Gastroesophageal sphincter (tissue), 4 donors: ENCODE results near the gene ACTL8. TPM values are rescaled to one million over a fixed set of nuclear protein-coding genes. Genes with fewer than 3 reads are reported as not detected.

Experiments
- ATAC-seq: fragments of 150-250 bp; one replicate; pipeline ENCODE4 v1.9.1; 2016; ENCODE audit warnings: mild to moderate bottlenecking, moderate library complexity
- H3K27ac ChIP-seq, 4 donors: fragments of 200-600 bp; sonication (generic) in 3 of 4; 1 replicate in 3 of 4; 2 replicates in 1 of 4; pipeline ENCODE4 v1.5.1; 2016 to 2019
- H3K27me3 ChIP-seq: fragments of 200-600 bp; sonication (generic); one replicate; pipeline ENCODE4 v1.5.1; 2019
- H3K36me3 ChIP-seq, 2 donors: fragments of 200-600 bp; sonication (generic); one replicate each; pipeline ENCODE4 v1.5.1; 2019; ENCODE audit warnings: control low read depth in 1 of 2
- H3K4me1 ChIP-seq, 3 donors: fragments of 200-600 bp; sonication (generic); 1 replicate in 2 of 3; 2 replicates in 1 of 3; pipeline ENCODE4 v1.5.1; 2016 to 2019; ENCODE audit warnings: control low read depth in 2 of 3
- H3K4me3 ChIP-seq, 2 donors: fragments of 200-600 bp; sonication (generic); one replicate each; pipeline ENCODE4 v1.5.1; 2019; ENCODE audit warnings: mild to moderate bottlenecking in 1 of 2, moderate library complexity in 1 of 2
- H3K9me3 ChIP-seq, 3 donors: fragments of 200-600 bp; sonication (generic); one replicate each; pipeline ENCODE4 v1.5.1; 2017 to 2019; ENCODE audit warnings: control low read depth in 2 of 3
- EP300 ChIP-seq: sonication (generic); formaldehyde crosslinking; IDR thresholded peaks from one replicate; pipeline ENCODE4 v1.6.1; 2017; ENCODE audit warnings: antibody characterized with exemption, mild to moderate bottlenecking
- POLR2A ChIP-seq, 2 donors: fragments of 450-650 bp; IDR thresholded peaks; one replicate each; pipeline ENCODE4 v1.6.1; 2017; ENCODE audit warnings: antibody characterized with exemption in 2 of 2, mild to moderate bottlenecking in 2 of 2, moderate library complexity in 1 of 2
- POLR2AphosphoS5 ChIP-seq: sonication (generic); formaldehyde crosslinking; IDR thresholded peaks from one replicate; pipeline ENCODE4 v1.6.1; 2017; ENCODE audit warnings: antibody characterized with exemption
- WGBS, 2 donors: methylation state at CpG; one replicate each; pipeline ENCODE4 v1.1.5; 2018; ENCODE audit warnings: low coverage in 1 of 2; 5-methylcytosine and 5-hydroxymethylcytosine counted together
- total RNA-seq, 4 donors: library from RNA; depleted of rRNA; stranded (reverse); fragments of >200 nt; gene quantifications; one replicate each; pipeline ENCODE4 v1.1.0, GENCODE V29; 2016
- TF ChIP-seq, protein P1 (sequence below), 4 experiments: fragments of 200-600 bp in 2 of 4; fragments of 450-650 bp in 2 of 4; sonication (generic) in 1 of 4; IDR thresholded peaks; one replicate each; pipeline ENCODE4 v1.5.1; 2017 to 2019; ENCODE audit warnings: antibody characterized with exemption in 4 of 4, mild to moderate bottlenecking in 2 of 4, moderate library complexity in 2 of 4

The ACTL8 gene
- total RNA-seq, 4 donors from 2014 or later, result not detected

DNA sequence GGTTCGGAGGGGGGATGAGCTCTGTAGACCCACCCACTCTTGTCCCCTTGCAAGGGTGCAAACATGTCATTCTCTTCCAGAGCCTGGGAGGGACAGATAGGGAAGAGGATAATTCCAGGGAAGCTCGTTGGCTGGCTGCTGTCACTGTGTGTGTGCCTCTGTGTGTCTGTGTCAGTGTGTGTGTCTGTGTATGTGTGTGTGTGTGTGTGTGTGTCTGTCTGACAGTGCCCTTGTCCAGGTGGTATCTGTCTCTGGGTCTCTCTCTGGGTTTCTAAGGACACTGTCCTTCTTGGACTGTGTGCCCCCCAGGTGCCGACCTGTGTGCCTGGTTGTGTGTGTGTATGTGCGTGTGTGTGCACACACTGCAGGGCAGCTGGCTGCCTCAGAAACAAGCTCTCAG is 90.5 kb downstream of the ACTL8 start:
- H3K4me1 ChIP-seq, result no peaks in the 10 kb centered on the region
- ATAC-seq, result no peak
- no CpG with 5 or more reads among the region's 4 CpGs for WGBS, 2 donors
- peaks cover 0 to 10% (median 0%) of the 10 kb centered on the region in 3 donors for H3K9me3 ChIP-seq
- H3K4me3 ChIP-seq, result no peak overlapping the region
- TF ChIP-seq, protein P1, sequence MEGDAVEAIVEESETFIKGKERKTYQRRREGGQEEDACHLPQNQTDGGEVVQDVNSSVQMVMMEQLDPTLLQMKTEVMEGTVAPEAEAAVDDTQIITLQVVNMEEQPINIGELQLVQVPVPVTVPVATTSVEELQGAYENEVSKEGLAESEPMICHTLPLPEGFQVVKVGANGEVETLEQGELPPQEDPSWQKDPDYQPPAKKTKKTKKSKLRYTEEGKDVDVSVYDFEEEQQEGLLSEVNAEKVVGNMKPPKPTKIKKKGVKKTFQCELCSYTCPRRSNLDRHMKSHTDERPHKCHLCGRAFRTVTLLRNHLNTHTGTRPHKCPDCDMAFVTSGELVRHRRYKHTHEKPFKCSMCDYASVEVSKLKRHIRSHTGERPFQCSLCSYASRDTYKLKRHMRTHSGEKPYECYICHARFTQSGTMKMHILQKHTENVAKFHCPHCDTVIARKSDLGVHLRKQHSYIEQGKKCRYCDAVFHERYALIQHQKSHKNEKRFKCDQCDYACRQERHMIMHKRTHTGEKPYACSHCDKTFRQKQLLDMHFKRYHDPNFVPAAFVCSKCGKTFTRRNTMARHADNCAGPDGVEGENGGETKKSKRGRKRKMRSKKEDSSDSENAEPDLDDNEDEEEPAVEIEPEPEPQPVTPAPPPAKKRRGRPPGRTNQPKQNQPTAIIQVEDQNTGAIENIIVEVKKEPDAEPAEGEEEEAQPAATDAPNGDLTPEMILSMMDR (IDR thresholded peaks at IDR 0.05), result no peak
- TF ChIP-seq POLR2AphosphoS5, result no peak
- TF ChIP-seq EP300, result no peak
- TF ChIP-seq POLR2A (IDR thresholded peaks at IDR 0.05), result no peak
- no peaks in the 10 kb centered on the region for H3K36me3 ChIP-seq
- no peak overlapping the region for H3K27ac ChIP-seq
- H3K27me3 ChIP-seq, result peaks cover 78% of the 10 kb centered on the region

- ATAC-seq, result no peak
- no peak overlapping the region for H3K27ac ChIP-seq
- H3K4me1 ChIP-seq, result no peaks in the 10 kb centered on the region
- H3K4me3 ChIP-seq, result no peak overlapping the region
- H3K36me3 ChIP-seq, result no peaks in the 10 kb centered on the region
- TF ChIP-seq, protein P1 (IDR thresholded peaks at IDR 0.05), result no peak
- no peak for TF ChIP-seq POLR2A (IDR thresholded peaks at IDR 0.05)
- TF ChIP-seq POLR2AphosphoS5, result no peak
- TF ChIP-seq EP300, result no peak
- H3K27me3 ChIP-seq, result peaks cover 72% of the 10 kb centered on the region
- peaks cover 0 to 10% (median 0%) of the 10 kb centered on the region in 3 donors for H3K9me3 ChIP-seq
- 20 to 40% methylated on average over 1 to 2 of the region's 3 CpGs for WGBS, 2 donors
Observed at GRCh38 chr1:17846341-17846740, 91.2 kb downstream of the ACTL8 start.

GRCh38 chr1:17847111-17847510 is 92.0 kb downstream of the ACTL8 start:
- peaks cover 64% of the 10 kb centered on the region for H3K27me3 ChIP-seq
- ATAC-seq, result no peak

GRCh38 chr1:17849216-17849615 is 94.1 kb downstream of the ACTL8 start:
- H3K4me1 ChIP-seq, result no peaks in the 10 kb centered on the region
- 68 to 72% methylated on average over 2 to 3 of the region's 3 CpGs for WGBS, 2 donors
- H3K27me3 ChIP-seq, result peaks cover 49% of the 10 kb centered on the region
- no peaks in the 10 kb centered on the region for H3K36me3 ChIP-seq
- no peak overlapping the region for H3K27ac ChIP-seq
- H3K9me3 ChIP-seq, result peaks cover 0 to 10% (median 0%) of the 10 kb centered on the region in 3 donors
- TF ChIP-seq EP300, result no peak
- TF ChIP-seq POLR2A (IDR thresholded peaks at IDR 0.05), result no peak
- TF ChIP-seq, protein P1 (IDR thresholded peaks at IDR 0.05), result no peak
- TF ChIP-seq POLR2AphosphoS5, result no peak
- H3K4me3 ChIP-seq, result no peak overlapping the region
- ATAC-seq, result no peak

More at GRCh38 chr1:17847111-17847510, 92.0 kb downstream of the ACTL8 start:
- H3K4me1 ChIP-seq, result no peaks in the 10 kb centered on the region
- no peak overlapping the region for H3K27ac ChIP-seq
- peaks cover 0 to 10% (median 0%) of the 10 kb centered on the region in 3 donors for H3K9me3 ChIP-seq
- WGBS, 2 donors, result 53 to 56% methylated on average over 2 to 3 of the region's 3 CpGs
- H3K4me3 ChIP-seq, result no peak overlapping the region
- no peaks in the 10 kb centered on the region for H3K36me3 ChIP-seq
- TF ChIP-seq EP300, result no peak
- no peak for TF ChIP-seq POLR2A (IDR thresholded peaks at IDR 0.05)
- TF ChIP-seq POLR2AphosphoS5, result no peak
- TF ChIP-seq, protein P1 (IDR thresholded peaks at IDR 0.05), result no peak

DNA sequence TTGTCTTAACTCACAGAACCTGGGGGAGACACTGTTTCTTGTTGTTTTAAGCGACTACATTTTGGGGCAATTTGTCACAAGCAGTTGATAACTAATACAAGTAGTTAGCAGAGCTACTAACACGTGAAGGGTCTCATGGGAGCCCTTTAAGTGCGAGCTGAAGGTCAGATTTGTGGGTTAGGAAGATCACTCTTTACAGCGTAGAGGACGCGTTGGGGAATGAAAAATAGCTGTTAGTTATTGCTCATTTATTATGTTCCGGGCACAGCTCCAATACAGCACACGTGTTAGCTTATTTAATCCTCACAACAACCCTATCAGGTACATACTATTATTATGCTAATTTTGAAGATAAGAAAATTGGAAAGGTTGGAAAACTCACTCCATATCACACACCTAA is 95.9 kb downstream of the ACTL8 start:
- Histone ChIP-seq H3K9me3 (peaks cover 0 to 10% (median 0%) of the 10 kb centered on the region in 3 donors), H3K27me3 (peaks cover 44% of the 10 kb centered on the region), H3K27ac (no peak overlapping the region), H3K4me1 (no peaks in the 10 kb centered on the region), H3K4me3 (no peak overlapping the region), H3K36me3 (no peaks in the 10 kb centered on the region)
- TF ChIP-seq POLR2A (IDR thresholded peaks at IDR 0.05), result no peak
- TF ChIP-seq, protein P1 (IDR thresholded peaks at IDR 0.05), result no peak
- TF ChIP-seq POLR2AphosphoS5, result no peak
- no peak for TF ChIP-seq EP300
- no peak for ATAC-seq
- WGBS, 2 donors, result 38 to 60% methylated on average over 6 to 7 of the region's 8 CpGs
